COLO668 (cell line): ENCODE results near the gene LSM12.
"Not testable (repeated sequence)": the region's sequence is repeated elsewhere in the genome, so short reads cannot be mapped to it uniquely, and the experiment has no call there.

Experiments
- DNase-seq: peaks from one replicate; lab custom pipeline; 2025; ENCODE audit not compliant: unreplicated experiment; lab: John Stamatoyannopoulos, UW

The LSM12 gene

GRCh38 chr17:44044071-44044470 lies 22.4 kb downstream of the LSM12 start:
- DNase-seq, result no peak

GRCh38 chr17:44043272-44043696 lies 23.2 kb downstream of the LSM12 start:
- DNase-seq, result no peak

- no peak for DNase-seq
Measured at GRCh38 chr17:44039829-44040635, 26.4 kb downstream of the LSM12 start.

GRCh38 chr17:44038604-44039011 lies 27.9 kb downstream of the LSM12 start:
- no peak for DNase-seq

DNA sequence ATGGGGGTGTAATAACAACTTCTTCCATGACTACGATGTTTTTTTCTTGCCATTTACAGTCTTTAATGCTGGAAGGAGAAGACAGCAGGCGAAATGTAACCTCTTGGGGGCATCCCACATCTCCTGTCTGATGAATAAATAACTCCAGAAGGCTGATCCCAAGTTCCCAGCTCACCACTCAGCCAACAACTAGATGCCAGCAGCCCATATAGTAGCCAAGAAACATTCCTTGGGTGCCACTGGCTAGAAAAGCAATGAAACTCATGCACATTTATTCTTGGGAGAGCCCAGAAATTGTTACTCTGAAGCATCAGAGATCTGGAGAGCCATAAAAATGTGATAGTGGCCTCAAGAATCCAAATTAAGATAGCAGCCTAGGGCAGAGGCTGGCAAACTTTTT lies 29.0 kb downstream of the LSM12 start:
- no peak for DNase-seq

- not testable (repeated sequence) for DNase-seq
Measured at GRCh38 chr17:44034688-44035087, 31.8 kb downstream of the LSM12 start.

GRCh38 chr17:44033861-44034408 lies 32.5 kb downstream of the LSM12 start:
- no peak for DNase-seq

GRCh38 chr17:44030482-44030881 lies 36.0 kb downstream of the LSM12 start:
- DNase-seq, result no peak

DNA sequence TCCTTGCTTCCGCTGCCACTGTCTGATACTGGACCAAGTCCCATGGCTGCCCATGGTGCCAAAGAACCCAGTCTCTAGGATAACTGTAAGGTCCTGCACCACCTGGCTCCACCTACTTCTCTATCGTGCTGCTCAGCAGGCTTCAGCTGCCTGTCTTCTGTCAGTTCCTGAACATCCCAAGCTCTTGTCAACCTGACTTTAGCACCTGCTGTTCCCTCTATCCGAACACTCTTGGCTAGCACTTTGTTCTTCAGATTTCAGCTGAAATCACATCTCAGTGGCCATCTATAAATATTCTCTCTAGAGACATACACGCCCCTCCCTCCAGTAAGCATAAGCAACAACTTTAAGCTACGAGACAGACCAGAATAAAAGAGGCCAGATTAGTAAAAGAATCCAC lies 36.7 kb downstream of the LSM12 start:
- DNase-seq, result no peak

DNA sequence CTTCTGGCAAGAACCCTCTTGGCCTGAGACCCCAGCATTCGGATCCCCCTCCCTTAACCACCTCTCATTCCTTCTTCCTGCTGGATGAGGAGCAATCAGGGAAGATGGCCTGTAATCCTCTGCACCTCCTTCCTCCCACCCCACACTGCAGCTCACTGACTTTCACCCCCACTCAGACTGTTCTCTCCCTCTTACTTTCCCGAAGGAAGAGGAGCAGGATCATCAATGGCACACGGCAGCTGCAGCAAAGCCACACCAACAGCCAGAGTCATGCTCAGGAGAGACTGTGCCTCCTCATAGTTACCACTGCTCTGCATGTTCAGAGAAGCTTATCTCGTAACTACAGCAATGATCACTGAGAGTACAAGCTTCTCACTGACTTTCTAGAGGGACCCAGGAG lies 41.6 kb downstream of the LSM12 start:
- no peak for DNase-seq

GRCh38 chr17:44024271-44024663 lies 42.2 kb downstream of the LSM12 start:
- peak; percentile 52 for DNase-seq

GRCh38 chr17:44023545-44024270 lies 42.8 kb downstream of the LSM12 start:
- DNase-seq, result no peak

DNA sequence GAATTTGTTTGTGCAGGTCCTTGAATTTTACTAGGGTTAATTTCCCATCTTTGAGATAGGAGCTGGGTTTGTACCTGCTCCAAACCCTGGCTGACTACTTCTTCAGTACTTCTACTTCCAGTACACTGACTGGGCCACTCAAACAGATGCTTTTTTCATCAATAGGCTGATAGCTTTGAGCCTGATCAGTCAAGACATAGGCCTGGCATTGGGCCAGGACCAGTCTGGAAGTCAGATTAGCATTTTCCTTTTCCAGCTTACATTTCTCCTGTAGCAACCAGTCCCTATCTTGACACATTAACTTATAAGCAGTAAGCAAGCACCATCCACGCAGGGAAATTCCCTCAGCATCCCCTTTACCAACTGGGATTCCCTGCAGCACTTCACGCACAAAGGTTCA lies 44.2 kb downstream of the LSM12 start:
- no peak for DNase-seq

DNA sequence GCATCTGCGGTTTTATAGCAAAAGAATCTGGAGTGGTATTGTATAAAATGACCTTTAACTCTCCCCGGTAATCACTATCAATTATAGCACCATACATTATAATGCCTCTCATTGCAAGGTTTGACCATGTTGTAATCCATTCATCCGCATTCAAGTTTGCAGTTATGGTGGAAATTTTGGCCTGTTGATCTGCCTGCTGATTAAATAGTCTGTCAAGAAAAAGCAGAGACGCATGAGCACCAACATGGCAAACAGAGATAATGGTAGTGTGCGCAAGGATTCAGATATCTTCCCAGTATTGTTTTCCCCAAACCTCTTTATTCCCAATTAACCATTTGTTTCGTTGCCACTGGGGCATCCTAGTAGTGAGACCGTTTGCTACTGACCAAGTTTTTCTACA lies 45.2 kb downstream of the LSM12 start:
- DNase-seq, result not testable (repeated sequence)

DNA sequence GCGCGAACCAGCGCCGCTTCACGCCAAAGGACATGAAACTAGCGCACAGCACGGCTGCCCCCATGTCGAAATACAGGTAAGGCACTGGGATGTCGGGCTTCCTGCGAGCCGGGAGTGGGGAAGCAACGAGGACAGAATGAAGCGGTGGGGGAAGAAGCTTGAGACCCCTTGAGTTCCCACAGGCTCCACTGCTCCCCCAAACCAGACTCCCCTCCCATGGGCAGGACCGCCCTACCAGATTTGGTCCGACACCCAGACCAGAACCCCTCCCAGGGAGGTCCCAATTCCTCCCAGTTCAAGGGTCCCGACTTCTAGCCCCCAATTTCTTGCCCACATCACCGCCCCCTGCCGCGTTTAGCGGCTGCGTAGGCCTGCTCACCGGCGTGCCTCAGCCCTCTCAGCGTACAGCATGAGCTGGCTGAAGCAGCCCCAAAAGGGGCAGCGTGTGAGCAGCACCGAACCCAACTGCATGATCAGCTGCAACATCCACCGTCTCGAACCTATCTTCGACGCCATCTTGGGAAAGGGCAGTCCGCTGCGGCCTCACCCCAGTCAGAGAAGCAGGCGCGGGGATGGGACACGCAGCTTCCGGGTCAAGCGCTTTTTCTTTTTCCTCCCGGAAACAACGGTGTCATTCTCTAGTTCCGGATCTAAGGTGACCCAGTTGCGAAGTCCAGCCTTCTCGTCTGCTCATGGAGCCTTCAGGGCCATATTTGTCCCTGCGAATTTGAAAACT lies 51.9 kb downstream of the LSM12 start, which contains the start of gene TMEM101:
Gene TMEM101, minus strand, starts transcription at position 527 of the 736 bp plus-strand sequence. Its CDS starts 11 bp downstream, at position 516.
- DNase-seq, result peak; percentile 82

- no peak for DNase-seq
Measured at GRCh38 chr17:44014133-44014436, 52.4 kb downstream of the LSM12 start.

DNA sequence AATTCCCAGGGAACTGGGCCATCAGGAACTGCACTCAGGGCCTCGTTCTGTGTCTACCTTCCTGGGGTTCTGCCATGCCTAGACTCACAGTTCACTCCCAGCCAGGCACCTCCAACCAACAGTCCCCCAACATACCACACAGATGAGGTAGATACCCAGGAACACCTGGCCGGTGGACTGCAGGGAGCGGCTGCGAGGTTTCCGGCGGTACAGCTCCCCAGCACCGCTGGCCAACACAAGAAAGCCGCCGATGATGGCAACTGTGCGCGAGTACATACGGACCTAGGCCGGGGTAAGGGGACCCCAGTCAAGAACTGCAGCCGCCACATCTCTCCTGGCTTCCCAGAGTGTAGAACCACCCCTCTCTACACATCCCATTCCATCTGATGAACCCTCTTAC lies 53.6 kb downstream of the LSM12 start:
- no peak for DNase-seq

DNA sequence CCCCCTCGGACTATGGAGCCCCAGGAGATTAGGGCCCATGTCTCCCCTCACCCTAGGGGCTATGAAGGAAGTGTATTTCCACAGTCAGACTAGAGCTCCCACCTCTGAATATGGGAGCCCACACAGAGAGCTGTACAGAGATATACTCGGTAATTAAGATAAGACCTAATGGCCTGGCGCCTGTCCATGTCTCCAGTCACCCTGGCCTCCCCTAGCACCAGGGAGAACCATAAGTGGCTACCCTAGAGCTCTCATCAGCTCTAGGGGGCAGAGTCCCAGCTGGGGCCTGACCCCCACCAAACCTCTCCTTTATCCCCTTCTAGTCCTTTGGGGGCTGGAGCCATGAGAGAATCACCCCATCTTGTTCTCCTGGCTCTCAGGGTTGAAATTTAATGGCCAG lies 54.1 kb downstream of the LSM12 start:
- no peak for DNase-seq

GRCh38 chr17:44011876-44012275 lies 54.6 kb downstream of the LSM12 start:
- DNase-seq, result no peak

DNA sequence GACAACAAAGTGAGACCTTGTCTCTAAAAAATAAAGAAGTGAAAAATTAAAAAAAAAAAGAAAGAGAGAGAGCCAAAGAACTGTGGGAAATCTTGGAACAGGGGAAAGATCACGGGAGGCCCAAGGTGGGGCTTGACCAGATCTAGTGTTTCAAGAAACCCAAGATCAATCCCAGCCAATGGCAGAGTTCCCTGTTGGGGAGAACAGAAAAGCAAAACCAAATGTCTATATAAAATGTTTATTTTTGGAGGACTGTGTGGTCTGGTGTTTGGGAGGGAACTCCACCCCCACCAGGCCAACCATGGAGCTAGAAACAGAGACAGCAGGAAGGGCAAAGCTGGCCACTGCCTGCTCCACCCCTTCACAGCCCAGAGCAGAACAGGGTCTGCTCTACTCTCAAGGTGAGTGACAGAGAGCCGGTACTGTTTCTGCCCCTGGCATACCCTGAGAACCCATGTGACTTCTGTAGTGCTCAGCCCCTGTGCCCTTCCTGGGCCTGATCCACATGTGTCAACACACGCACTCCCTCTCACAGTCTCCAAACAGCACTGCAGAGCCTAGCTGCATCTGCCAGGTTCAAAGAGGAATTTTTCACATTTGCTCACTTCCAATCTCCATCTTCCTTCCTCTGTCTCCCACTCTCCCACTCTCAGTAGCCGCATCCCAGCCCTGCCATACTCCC lies 55.4 kb downstream of the LSM12 start:
- no peak for DNase-seq
